Endothelial cell of umbilical vein (primary cell): ENCODE results near the gene POLRMT. TPM values are rescaled to one million over a fixed set of nuclear protein-coding genes. Genes with fewer than 3 reads are reported as not detected.

Experiments used
- BruUV-seq: library from RNA; stranded (reverse); fragments of 400-500 nt; replicated peaks from 2 replicates; lab custom pipeline; 2021; lab: Mats Ljungman, UMichigan
- CTCF ChIA-PET: fragments of 300-600, 350-600 bp; sonication (Branson Sonifier 250); formaldehyde crosslinking; loops from one replicate; lab custom pipeline; 2021; ENCODE audit warnings: antibody characterized with exemption, inconsistent platforms; lab: Charles Lee
- POLR2A ChIA-PET: fragments of 300-600, 350-600 bp; sonication (Branson Sonifier 250); formaldehyde crosslinking; loops from one replicate; lab custom pipeline; 2021; ENCODE audit warnings: antibody characterized with exemption, inconsistent platforms; lab: Charles Lee
- DNase-seq: peaks from one replicate; pipeline ENCODE4 v3.0.0-alpha.2; 2011; ENCODE audit warnings: low read depth, low spot score
- FAIRE-seq: peaks from 2 replicates; lab custom pipeline; 2011; peaks lifted over from hg19 to GRCh38; lab: Jason Lieb, UNC
- H2AFZ ChIP-seq: 2 replicates; pipeline ENCODE4 v1.6.0; 2012; ENCODE audit warnings: low read depth, low read length, control low read depth, inconsistent platforms
- H3K27ac ChIP-seq: 2 replicates; pipeline ENCODE4 v1.5.1; 2011; ENCODE audit warnings: low read depth, mild to moderate bottlenecking, control low read depth, low read length, moderate library complexity; ENCODE audit not compliant: insufficient read depth
- H3K27me3 ChIP-seq, 2 experiments: 2 replicates each; pipeline versions ENCODE4 v1.6.0 to v1.6.1; 2011; ENCODE audit warnings: low read length in 2 of 2, mixed read lengths in 1 of 2; ENCODE audit not compliant: control insufficient read depth in 2 of 2, insufficient read depth in 2 of 2
- H3K36me3 ChIP-seq, 2 experiments: 2 replicates in 1 of 2; 3 replicates in 1 of 2; pipeline ENCODE4 v1.5.1; 2011; ENCODE audit warnings: low read length in 2 of 2, mild to moderate bottlenecking in 1 of 2, moderate library complexity in 1 of 2; ENCODE audit not compliant: control insufficient read depth in 2 of 2, insufficient read depth in 2 of 2; ENCODE audit errors: extremely low read depth in 1 of 2
- H3K4me1 ChIP-seq: 3 replicates; pipeline ENCODE4 v1.5.1; 2011; ENCODE audit warnings: mild to moderate bottlenecking, low read length; ENCODE audit not compliant: control insufficient read depth, insufficient read depth; ENCODE audit errors: extremely low read depth
- H3K4me2 ChIP-seq: 2 replicates; pipeline ENCODE4 v1.6.1; 2011; ENCODE audit warnings: low read length, control low read depth, mixed read lengths; ENCODE audit not compliant: insufficient read depth
- H3K4me3 ChIP-seq, 3 experiments: fragments of 200-600 bp in 1 of 3; sonication (generic), shearing (Covaris generic) in 1 of 3; replicated peaks in 1 of 3; 2 replicates each; pipeline ENCODE4 v1.5.1; 2011 to 2016; ENCODE audit warnings: control low read depth in 3 of 3, low read length in 3 of 3, mild to moderate bottlenecking in 2 of 3, inconsistent platforms in 1 of 3, low read depth in 1 of 3, moderate library complexity in 1 of 3; ENCODE audit not compliant: insufficient read depth in 1 of 3
- H3K79me2 ChIP-seq: 2 replicates; pipeline ENCODE4 v1.6.0; 2012; ENCODE audit warnings: low read length, inconsistent platforms; ENCODE audit not compliant: control insufficient read depth, insufficient read depth
- H3K9ac ChIP-seq: replicated peaks from 2 replicates; pipeline ENCODE3; 2011; ENCODE audit warnings: low read length, control low read depth; ENCODE audit not compliant: insufficient read depth; ENCODE audit errors: extremely low read depth
- H3K9me1 ChIP-seq: replicated peaks from 3 replicates; pipeline ENCODE4 v1.6.0; 2011; ENCODE audit warnings: mild to moderate bottlenecking, low read length; ENCODE audit not compliant: control insufficient read depth, insufficient read depth; ENCODE audit errors: extremely low read depth
- H3K9me3 ChIP-seq: replicated peaks from 2 replicates; pipeline ENCODE4 v1.5.1; 2012; ENCODE audit warnings: low read length, inconsistent platforms; ENCODE audit not compliant: control insufficient read depth, insufficient read depth
- H4K20me1 ChIP-seq: replicated peaks from 2 replicates; pipeline ENCODE3; 2011; ENCODE audit warnings: mild to moderate bottlenecking, low read length; ENCODE audit not compliant: control insufficient read depth, insufficient read depth; ENCODE audit errors: extremely low read depth
- EZH2 ChIP-seq: IDR thresholded peaks from 2 replicates; pipeline ENCODE4 v1.6.1; 2012; ENCODE audit warnings: borderline replicate concordance, low read depth, mild to moderate bottlenecking, moderate library complexity, low read length, inconsistent platforms; ENCODE audit not compliant: severe bottlenecking
- FOS ChIP-seq: IDR thresholded peaks from 2 replicates; pipeline ENCODE4 v1.6.1; 2011; ENCODE audit warnings: mild to moderate bottlenecking, low read length, moderate library complexity, borderline replicate concordance; ENCODE audit not compliant: insufficient read depth
- GATA2 ChIP-seq: IDR thresholded peaks from 2 replicates; pipeline ENCODE4 v1.7.0; 2011; ENCODE audit warnings: low read depth, mild to moderate bottlenecking, moderate library complexity, mixed read lengths, low read length; ENCODE audit not compliant: insufficient read length, insufficient read depth
- JUN ChIP-seq: IDR thresholded peaks from 2 replicates; pipeline ENCODE4 v1.6.1; 2011; ENCODE audit warnings: borderline replicate concordance, low read depth; ENCODE audit not compliant: insufficient read length, insufficient read depth
- MYC ChIP-seq: IDR thresholded peaks from one replicate; pipeline ENCODE4 v1.6.1; 2011; ENCODE audit warnings: mild to moderate bottlenecking, low read depth, low read length
- POLR2A ChIP-seq: IDR thresholded peaks from 2 replicates; pipeline ENCODE4 v1.6.1; 2012; ENCODE audit warnings: low read depth, mild to moderate bottlenecking, control low read depth, low read length
- POLR2AphosphoS5 ChIP-seq: IDR thresholded peaks from 2 replicates; pipeline ENCODE4 v1.6.1; 2012; ENCODE audit warnings: low read depth, mild to moderate bottlenecking, control low read depth, low read length, moderate library complexity; ENCODE audit not compliant: insufficient read depth
- dilution Hi-C: fragments of 300-500 bp; cut with MboI; formaldehyde crosslinking; loops from one replicate; pipeline ENCODE4 v1.15.0; 2019; ENCODE audit warnings: low sequenced_read_pairs; ENCODE audit not compliant: extremely low pct_ligation_motif_present
- intact Hi-C: fragments of 100-400 bp; cut with micrococcal nuclease; formaldehyde crosslinking; loops from one replicate; pipeline ENCODE4 v1.10.0; 2022
- polyA plus RNA-seq, 4 experiments: library from polyadenylated mRNA; depleted of rRNA in 3 of 4; stranded (reverse) in 3 of 4; unstranded in 1 of 4; fragments of >200 nt; gene quantifications; 2 replicates each; pipeline versions ENCODE4 v1.2.1 to v1.2.3, GENCODE V29; 2011 to 2012; ENCODE audit warnings: missing spikeins in 1 of 4
- total RNA-seq: library from RNA; stranded (reverse); gene quantifications from 2 replicates; pipeline ENCODE4 v1.2.3, GENCODE V29; 2021
- TF ChIP-seq, protein P1 (sequence below): IDR thresholded peaks from 2 replicates; pipeline ENCODE4 v1.6.1; 2011; ENCODE audit not compliant: insufficient read depth, insufficient read length
- TF ChIP-seq, protein P2 (sequence below), 2 donors: IDR thresholded peaks; 1 replicate in 1 of 2; 2 replicates in 1 of 2; pipeline ENCODE4 v1.5.1; 2011; ENCODE audit warnings: low read length in 2 of 2, mild to moderate bottlenecking in 2 of 2, moderate library complexity in 2 of 2, control low read depth in 1 of 2, inconsistent platforms in 1 of 2, low read depth in 1 of 2; ENCODE audit not compliant: insufficient read depth in 1 of 2; ENCODE audit errors: extremely low read depth in 1 of 2

POLRMT gene
- total and polyA plus RNA-seq, 2 donors (not counting 3 experiments of a cell fraction or from before 2014, with no cell fraction given) = 38.9 to 50.6 TPM

DNA sequence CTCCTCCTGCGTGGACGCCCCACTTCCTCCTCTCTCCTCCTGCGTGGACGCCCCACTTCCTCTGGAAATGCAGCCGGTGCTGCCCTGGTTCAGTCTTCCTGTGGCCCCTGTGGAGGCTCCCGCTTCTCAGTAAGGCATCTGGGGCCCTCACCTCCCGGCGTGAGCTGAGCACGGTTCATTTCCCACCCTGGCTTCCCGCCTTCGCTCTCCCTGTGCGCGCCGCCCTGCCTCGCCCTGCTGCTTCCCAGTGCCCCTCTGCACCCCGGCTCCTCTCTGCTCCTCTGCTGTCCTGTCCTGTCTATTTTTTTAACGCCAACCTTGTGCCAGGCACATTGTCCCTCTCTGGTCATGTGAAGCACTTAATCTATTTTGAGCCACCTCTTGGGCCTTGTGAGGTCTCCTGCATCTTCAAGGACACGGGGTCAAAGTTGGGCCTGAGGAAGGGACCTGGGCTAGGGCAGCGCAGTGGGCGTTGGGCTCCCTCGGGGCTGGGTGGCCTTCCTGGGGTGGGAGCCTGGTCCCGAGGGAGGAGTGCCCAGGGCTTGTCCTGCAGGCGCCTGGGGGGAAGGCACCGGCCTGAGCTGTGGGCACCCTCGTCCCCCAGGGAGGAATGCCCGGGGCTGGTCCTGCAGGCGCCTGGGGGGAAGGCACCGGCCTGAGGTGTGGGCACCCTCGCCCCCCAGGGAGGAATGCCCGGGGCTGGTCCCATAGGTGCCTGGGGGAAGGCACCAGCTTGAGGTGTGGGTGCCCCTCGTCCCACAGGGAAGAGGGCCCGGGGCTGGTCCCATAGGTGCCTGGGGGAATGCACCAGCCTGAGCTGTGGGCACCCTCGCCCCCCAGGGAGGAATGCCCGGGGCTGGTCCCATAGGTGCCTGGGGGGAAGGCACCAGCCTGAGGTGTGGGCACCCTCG lies 30.7 kb downstream of the POLRMT start:
- Histone ChIP-seq H3K27me3 (no peaks in the 10 kb centered on the region), H3K9me3 (no peaks in the 10 kb centered on the region), H3K4me2 (no peak overlapping the region), H3K9me1 (no peaks in the 10 kb centered on the region), H2AFZ (no peak overlapping the region), H3K36me3 (no peaks in the 10 kb centered on the region), H3K4me3 (no peak overlapping the region), H4K20me1 (no peaks in the 10 kb centered on the region), H3K4me1 (no peaks in the 10 kb centered on the region), H3K9ac (no peak overlapping the region), H3K79me2 (no peaks in the 10 kb centered on the region), H3K27ac (no peak overlapping the region)
- dilution Hi-C loops = no loop called here
- DNase-seq (no peak), FAIRE-seq (no peak)
- BruUV-seq = no TSS peak
- intact Hi-C loops = no loop called here
- TF ChIP-seq JUN = no peak
- TF ChIP-seq MYC = no peak
- TF ChIP-seq, protein P1, sequence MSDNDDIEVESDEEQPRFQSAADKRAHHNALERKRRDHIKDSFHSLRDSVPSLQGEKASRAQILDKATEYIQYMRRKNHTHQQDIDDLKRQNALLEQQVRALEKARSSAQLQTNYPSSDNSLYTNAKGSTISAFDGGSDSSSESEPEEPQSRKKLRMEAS = no peak
- TF ChIP-seq POLR2AphosphoS5 = no peak
- TF ChIP-seq POLR2A = no peak
- no peak for TF ChIP-seq EZH2
- TF ChIP-seq FOS = no peak
- TF ChIP-seq GATA2 = no peak
- TF ChIP-seq, protein P2, sequence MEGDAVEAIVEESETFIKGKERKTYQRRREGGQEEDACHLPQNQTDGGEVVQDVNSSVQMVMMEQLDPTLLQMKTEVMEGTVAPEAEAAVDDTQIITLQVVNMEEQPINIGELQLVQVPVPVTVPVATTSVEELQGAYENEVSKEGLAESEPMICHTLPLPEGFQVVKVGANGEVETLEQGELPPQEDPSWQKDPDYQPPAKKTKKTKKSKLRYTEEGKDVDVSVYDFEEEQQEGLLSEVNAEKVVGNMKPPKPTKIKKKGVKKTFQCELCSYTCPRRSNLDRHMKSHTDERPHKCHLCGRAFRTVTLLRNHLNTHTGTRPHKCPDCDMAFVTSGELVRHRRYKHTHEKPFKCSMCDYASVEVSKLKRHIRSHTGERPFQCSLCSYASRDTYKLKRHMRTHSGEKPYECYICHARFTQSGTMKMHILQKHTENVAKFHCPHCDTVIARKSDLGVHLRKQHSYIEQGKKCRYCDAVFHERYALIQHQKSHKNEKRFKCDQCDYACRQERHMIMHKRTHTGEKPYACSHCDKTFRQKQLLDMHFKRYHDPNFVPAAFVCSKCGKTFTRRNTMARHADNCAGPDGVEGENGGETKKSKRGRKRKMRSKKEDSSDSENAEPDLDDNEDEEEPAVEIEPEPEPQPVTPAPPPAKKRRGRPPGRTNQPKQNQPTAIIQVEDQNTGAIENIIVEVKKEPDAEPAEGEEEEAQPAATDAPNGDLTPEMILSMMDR (IDR thresholded peaks at IDR 0.05; ENCODE audit: extremely low read depth in 1 of 2, insufficient read depth in 1 of 2, low read depth in 1 of 2, low read length in 2 of 2) = no peak
- CTCF ChIA-PET = no interaction called here
- POLR2A ChIA-PET = no interaction called here
